ENCODE results near the gene EFNB2. TPM values are rescaled to one million over a fixed set of nuclear protein-coding genes. Genes with fewer than 3 reads are reported as not detected.

Gene EFNB2
- total RNA-seq, 4 donors from 2014 or later = 46.8 to 84.2 (median 77.6) TPM

GRCh38 chr13:106468744-106469590 lies 66.5 kb downstream of the EFNB2 start:
- H3K36me3 ChIP-seq = no peaks in the 10 kb centered on the region
- intact Hi-C loops (cut with DNase I; ENCODE audit: low total_unique reads) (no loop called here), in situ Hi-C loops (cut with MboI; ENCODE audit: low pct_ligation_motif_present in 1 of 4, low pct_unique_long_range_greater_than_20kb in 1 of 4, low sequenced_read_pairs in 3 of 4) (no loop called here)
- H3K9me3 ChIP-seq = no peaks in the 10 kb centered on the region
- TF ChIP-seq POLR2AphosphoS5 (IDR thresholded peaks at IDR 0.05) (no peak), EP300 (IDR thresholded peaks at IDR 0.05; ENCODE audit: low read depth) (no peak), POLR2A (IDR thresholded peaks at IDR 0.05) (no peak)
- TF ChIP-seq, protein P1, sequence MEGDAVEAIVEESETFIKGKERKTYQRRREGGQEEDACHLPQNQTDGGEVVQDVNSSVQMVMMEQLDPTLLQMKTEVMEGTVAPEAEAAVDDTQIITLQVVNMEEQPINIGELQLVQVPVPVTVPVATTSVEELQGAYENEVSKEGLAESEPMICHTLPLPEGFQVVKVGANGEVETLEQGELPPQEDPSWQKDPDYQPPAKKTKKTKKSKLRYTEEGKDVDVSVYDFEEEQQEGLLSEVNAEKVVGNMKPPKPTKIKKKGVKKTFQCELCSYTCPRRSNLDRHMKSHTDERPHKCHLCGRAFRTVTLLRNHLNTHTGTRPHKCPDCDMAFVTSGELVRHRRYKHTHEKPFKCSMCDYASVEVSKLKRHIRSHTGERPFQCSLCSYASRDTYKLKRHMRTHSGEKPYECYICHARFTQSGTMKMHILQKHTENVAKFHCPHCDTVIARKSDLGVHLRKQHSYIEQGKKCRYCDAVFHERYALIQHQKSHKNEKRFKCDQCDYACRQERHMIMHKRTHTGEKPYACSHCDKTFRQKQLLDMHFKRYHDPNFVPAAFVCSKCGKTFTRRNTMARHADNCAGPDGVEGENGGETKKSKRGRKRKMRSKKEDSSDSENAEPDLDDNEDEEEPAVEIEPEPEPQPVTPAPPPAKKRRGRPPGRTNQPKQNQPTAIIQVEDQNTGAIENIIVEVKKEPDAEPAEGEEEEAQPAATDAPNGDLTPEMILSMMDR (IDR thresholded peaks at IDR 0.05) = no peak
- no peak overlapping the region for H3K27ac ChIP-seq
- no peak overlapping the region for H3K4me3 ChIP-seq
- H3K27me3 ChIP-seq = no peaks in the 10 kb centered on the region
- H3K4me1 ChIP-seq = peaks cover 0 to 12% (median 8%) of the 10 kb centered on the region in 4 donors
- no peak for DNase-seq
- WGBS, 2 donors (ENCODE audit: low coverage in 1 of 2) = 86 to 89% methylated on average over 14 to 20 of the region's 20 CpGs

- Histone ChIP-seq H3K9me3 (no peaks in the 10 kb centered on the region), H3K4me1 (peaks cover 0 to 12% (median 8%) of the 10 kb centered on the region in 4 donors), H3K4me3 (no peak overlapping the region), H3K27me3 (no peaks in the 10 kb centered on the region), H3K36me3 (no peaks in the 10 kb centered on the region), H3K27ac (no peak overlapping the region)
- TF ChIP-seq POLR2A (IDR thresholded peaks at IDR 0.05) = no peak
- no peak for TF ChIP-seq EP300 (IDR thresholded peaks at IDR 0.05; ENCODE audit: low read depth)
- TF ChIP-seq, protein P1 (IDR thresholded peaks at IDR 0.05) = no peak
- TF ChIP-seq POLR2AphosphoS5 (IDR thresholded peaks at IDR 0.05) = no peak
- in situ Hi-C loops (cut with MboI; ENCODE audit: low pct_ligation_motif_present in 1 of 4, low pct_unique_long_range_greater_than_20kb in 1 of 4, low sequenced_read_pairs in 3 of 4) (no loop called here), intact Hi-C loops (cut with DNase I; ENCODE audit: low total_unique reads) (no loop called here)
- DNase-seq = no peak
- 71 to 80% methylated on average over 1 to 7 of the region's 7 CpGs for WGBS, 2 donors (ENCODE audit: low coverage in 1 of 2)
These were observed 67.3 kb downstream of the EFNB2 start for GRCh38 chr13:106468207-106468606.

DNA sequence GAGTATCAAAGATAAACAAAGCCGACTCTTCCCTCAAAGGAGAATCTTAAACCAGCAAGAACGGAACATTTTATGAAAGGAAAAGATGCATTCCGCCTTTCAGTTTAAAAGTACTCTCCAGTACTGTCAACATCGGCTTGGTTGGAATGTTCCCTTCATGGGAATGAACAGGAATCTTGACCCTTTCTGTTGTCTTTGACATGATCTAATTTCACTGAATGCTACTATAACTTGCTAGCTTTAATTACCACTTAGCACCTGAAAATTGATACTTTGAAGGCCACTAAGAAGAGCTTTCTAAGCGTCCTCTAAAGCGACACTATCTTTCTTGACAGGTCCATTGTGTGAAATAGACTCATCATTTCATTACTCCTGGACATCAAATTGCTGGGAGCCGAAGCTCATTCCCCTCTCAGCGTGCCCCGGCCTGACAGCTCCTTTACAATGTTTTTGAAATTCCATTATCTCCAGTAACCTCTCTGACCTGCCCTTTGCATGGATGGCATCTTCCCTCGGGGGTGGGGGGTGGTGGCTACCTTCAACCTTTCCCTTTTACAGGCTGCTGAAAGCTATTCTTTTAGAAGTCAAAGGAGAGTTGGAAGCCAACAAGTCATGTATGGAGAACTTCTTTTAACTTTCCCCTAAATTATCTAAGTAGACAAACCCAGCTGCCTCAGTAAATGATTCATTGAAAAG lies 67.9 kb downstream of the EFNB2 start:
- intact Hi-C loops (cut with DNase I; ENCODE audit: low total_unique reads) = no loop called here
- WGBS, 2 donors (ENCODE audit: low coverage in 1 of 2) = 66 to 77% methylated on average over 7 to 10 of the region's 10 CpGs
- H3K36me3 ChIP-seq = no peaks in the 10 kb centered on the region
- in situ Hi-C loops (cut with MboI; ENCODE audit: low pct_ligation_motif_present in 1 of 4, low pct_unique_long_range_greater_than_20kb in 1 of 4, low sequenced_read_pairs in 3 of 4) = no loop called here
- no peaks in the 10 kb centered on the region for H3K27me3 ChIP-seq
- H3K27ac ChIP-seq = no peak overlapping the region
- H3K9me3 ChIP-seq = no peaks in the 10 kb centered on the region
- no peak overlapping the region for H3K4me3 ChIP-seq
- DNase-seq = no peak
- TF ChIP-seq POLR2AphosphoS5 (IDR thresholded peaks at IDR 0.05) (no peak), POLR2A (IDR thresholded peaks at IDR 0.05) (no peak), EP300 (IDR thresholded peaks at IDR 0.05; ENCODE audit: low read depth) (no peak)
- TF ChIP-seq, protein P1 (IDR thresholded peaks at IDR 0.05) = no peak
- H3K4me1 ChIP-seq = peaks cover 0 to 7% (median 5%) of the 10 kb centered on the region in 4 donors

DNA sequence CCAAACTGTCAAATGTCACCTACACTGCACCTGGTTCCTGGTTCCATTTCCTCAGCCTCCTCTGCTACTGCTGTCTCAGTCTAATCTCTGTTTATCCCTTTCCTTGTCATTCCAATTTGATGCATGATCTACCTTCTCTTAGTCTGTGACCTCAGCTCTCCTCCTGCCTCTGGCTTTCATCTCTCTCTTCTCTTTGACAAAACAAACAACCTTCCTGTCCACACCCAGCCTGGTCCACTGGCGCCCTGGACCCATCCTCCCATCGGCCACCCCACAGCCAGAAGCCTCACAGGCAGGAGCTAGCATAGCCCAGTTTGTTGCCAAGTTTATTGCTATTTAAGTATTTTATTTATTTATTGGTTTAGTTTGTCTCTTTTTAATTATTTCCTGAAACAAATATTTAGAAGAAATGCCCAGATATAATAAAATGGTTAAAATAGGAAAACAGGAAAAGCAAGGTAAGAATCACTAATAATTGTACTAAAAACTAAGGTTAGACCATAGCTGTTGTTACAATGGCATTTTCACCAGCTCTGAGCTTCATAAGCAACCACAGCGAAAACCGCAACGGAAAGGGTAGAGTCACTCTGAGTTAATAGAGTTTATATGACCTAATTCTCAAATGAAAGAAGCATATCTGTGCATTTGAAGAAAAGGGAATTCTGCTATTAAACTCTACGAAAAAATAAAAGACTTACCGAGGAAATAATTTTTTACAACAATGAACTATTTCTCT lies 68.6 kb downstream of the EFNB2 start:
- TF ChIP-seq POLR2A (IDR thresholded peaks at IDR 0.05) (no peak), POLR2AphosphoS5 (IDR thresholded peaks at IDR 0.05) (no peak), EP300 (IDR thresholded peaks at IDR 0.05; ENCODE audit: low read depth) (no peak)
- TF ChIP-seq, protein P1 (IDR thresholded peaks at IDR 0.05) = no peak
- H3K9me3 ChIP-seq = no peaks in the 10 kb centered on the region
- 82 to 86% methylated on average over 7 of the region's 7 CpGs for WGBS, 2 donors (ENCODE audit: low coverage in 1 of 2)
- in situ Hi-C loops (cut with MboI; ENCODE audit: low pct_ligation_motif_present in 1 of 4, low pct_unique_long_range_greater_than_20kb in 1 of 4, low sequenced_read_pairs in 3 of 4) = no loop called here
- intact Hi-C loops (cut with DNase I; ENCODE audit: low total_unique reads) = no loop called here
- H3K27ac ChIP-seq = no peak overlapping the region
- peaks cover 0 to 1% (median 0%) of the 10 kb centered on the region in 4 donors for H3K4me1 ChIP-seq
- DNase-seq = no peak
- H3K4me3 ChIP-seq = no peak overlapping the region
- H3K27me3 ChIP-seq = no peaks in the 10 kb centered on the region
- no peaks in the 10 kb centered on the region for H3K36me3 ChIP-seq
